NT2/D1 (cell line): ENCODE results near the gene PRR29.

ENCODE experiments used
- DNase-seq: peaks from one replicate; pipeline ENCODE4 v3.0.0-alpha.2; 2011; ENCODE audit warnings: low read depth, low spot score
- H3K27me3 ChIP-seq: 2 replicates; pipeline ENCODE4 v1.6.0; 2011; ENCODE audit warnings: mild to moderate bottlenecking; ENCODE audit not compliant: insufficient read length, insufficient read depth
- H3K36me3 ChIP-seq: 2 replicates; pipeline ENCODE4 v1.6.1; 2011; ENCODE audit warnings: mild to moderate bottlenecking, low read length, mixed read lengths; ENCODE audit not compliant: insufficient read depth, insufficient read length
- H3K4me1 ChIP-seq: 2 replicates; pipeline ENCODE4 v1.5.1; 2011; ENCODE audit not compliant: insufficient read depth, insufficient read length
- H3K4me3 ChIP-seq: 2 replicates; pipeline ENCODE4 v1.5.1; 2011; ENCODE audit warnings: low read depth; ENCODE audit not compliant: insufficient read length
- H3K9ac ChIP-seq: 2 replicates; pipeline ENCODE4 v1.6.0; 2011; ENCODE audit warnings: low read depth; ENCODE audit not compliant: insufficient read length
- H3K9me3 ChIP-seq: 2 replicates; pipeline ENCODE4 v1.5.1; 2011; ENCODE audit warnings: mild to moderate bottlenecking, low read length; ENCODE audit not compliant: insufficient read depth
- SUZ12 ChIP-seq: IDR thresholded peaks from 2 replicates; pipeline ENCODE4 v1.6.1; 2011; ENCODE audit not compliant: insufficient read length, insufficient read depth; ENCODE audit errors: extremely low read depth
- YY1 ChIP-seq: IDR thresholded peaks from 2 replicates; pipeline ENCODE4 v1.6.1; 2011; ENCODE audit not compliant: insufficient read length, insufficient read depth
- ZNF274 ChIP-seq: IDR thresholded peaks from 2 replicates; pipeline ENCODE4 v1.6.1; 2011; ENCODE audit warnings: mild to moderate bottlenecking, low read depth, low read length

PRR29 gene

GRCh38 chr17:63985387-63986140 is 12.6 kb upstream of the PRR29 start:
- Histone ChIP-seq H3K27me3 (peaks cover 8% of the 10 kb centered on the region), H3K9me3 (peaks cover 9% of the 10 kb centered on the region; the same call in 1 of the 2 replicates), H3K4me3 (no peak overlapping the region), H3K9ac (no peak overlapping the region), H3K4me1 (peaks cover 34% of the 10 kb centered on the region), H3K36me3 (no peaks in the 10 kb centered on the region)
- no peak for DNase-seq
- TF ChIP-seq SUZ12: no peak
- no peak for TF ChIP-seq YY1
- TF ChIP-seq ZNF274: no peak

- DNase-seq: no peak
- Histone ChIP-seq H3K9ac (no peak overlapping the region), H3K9me3 (peaks cover 5% of the 10 kb centered on the region; the same call in 1 of the 2 replicates), H3K4me1 (peaks cover 37% of the 10 kb centered on the region), H3K27me3 (peaks cover 13% of the 10 kb centered on the region), H3K36me3 (no peaks in the 10 kb centered on the region), H3K4me3 (no peak overlapping the region)
- no peak for TF ChIP-seq YY1
- TF ChIP-seq SUZ12: no peak
- TF ChIP-seq ZNF274: no peak
These were observed 11.3 kb upstream of the PRR29 start for GRCh38 chr17:63986821-63987220.

- Histone ChIP-seq H3K9ac (peak overlapping the region; percentile 8), H3K4me3 (no peak overlapping the region), H3K4me1 (peaks cover 37% of the 10 kb centered on the region), H3K36me3 (no peaks in the 10 kb centered on the region), H3K27me3 (peaks cover 19% of the 10 kb centered on the region), H3K9me3 (no peaks in the 10 kb centered on the region; the same call in 1 of the 2 replicates)
- TF ChIP-seq SUZ12: no peak
- no peak for TF ChIP-seq ZNF274
- no peak for TF ChIP-seq YY1
- DNase-seq: no peak
These were observed 10.7 kb upstream of the PRR29 start for GRCh38 chr17:63987221-63988126.

GRCh38 chr17:63988127-63988478 is 10.0 kb upstream of the PRR29 start:
- Histone ChIP-seq H3K4me1 (peaks cover 37% of the 10 kb centered on the region), H3K27me3 (peaks cover 24% of the 10 kb centered on the region), H3K36me3 (no peaks in the 10 kb centered on the region), H3K9me3 (no peaks in the 10 kb centered on the region; the same call in 1 of the 2 replicates), H3K4me3 (no peak overlapping the region), H3K9ac (peak overlapping the region; percentile 16)
- TF ChIP-seq ZNF274: no peak
- no peak for TF ChIP-seq SUZ12
- no peak for TF ChIP-seq YY1
- no peak for DNase-seq

GRCh38 chr17:63988741-63989621 is 9.2 kb upstream of the PRR29 start:
- Histone ChIP-seq H3K9me3 (no peaks in the 10 kb centered on the region), H3K9ac (peak overlapping the region; percentile 79), H3K27me3 (peaks cover 31% of the 10 kb centered on the region), H3K36me3 (no peaks in the 10 kb centered on the region), H3K4me3 (peak overlapping the region; percentile 30), H3K4me1 (peaks cover 37% of the 10 kb centered on the region)
- no peak for DNase-seq
- TF ChIP-seq ZNF274: no peak
- no peak for TF ChIP-seq SUZ12
- no peak for TF ChIP-seq YY1

- no peak overlapping the region for H3K4me3 ChIP-seq
- no peak for TF ChIP-seq YY1
These were observed 8.4 kb upstream of the PRR29 start for GRCh38 chr17:63989622-63990345.

More at GRCh38 chr17:63989622-63990345, 8.4 kb upstream of the PRR29 start:
- peak overlapping the region; percentile 79 for H3K9ac ChIP-seq
- DNase-seq: no peak
- H3K9me3 ChIP-seq: no peaks in the 10 kb centered on the region
- peaks cover 32% of the 10 kb centered on the region for H3K27me3 ChIP-seq
- peaks cover 36% of the 10 kb centered on the region for H3K4me1 ChIP-seq
- H3K36me3 ChIP-seq: no peaks in the 10 kb centered on the region
